Neural crest cell (in vitro differentiated cells): ENCODE measurements around the gene PDCL2. TPM values are rescaled to one million over a fixed set of nuclear protein-coding genes. Genes with fewer than 3 reads are reported as not detected.

Experiments used
- DNase-seq: peaks from one replicate; pipeline ENCODE4 v3.0.0; 2021; ENCODE audit warnings: low read depth, mixed read lengths, low spot score
- H3K27ac Mint-ChIP-seq: one replicate; pipeline ENCODE4 v1.8.0; 2021; ENCODE audit warnings: mild to moderate bottlenecking, mixed read lengths; ENCODE audit not compliant: unreplicated experiment
- H3K27me3 Mint-ChIP-seq: 2 replicates; pipeline ENCODE4 v1.8.0; 2021; ENCODE audit warnings: low read depth, mild to moderate bottlenecking, mixed read lengths
- H3K36me3 Mint-ChIP-seq: 2 replicates; pipeline ENCODE4 v1.8.0; 2021; ENCODE audit warnings: low read depth, mild to moderate bottlenecking, mixed read lengths
- H3K4me1 Mint-ChIP-seq: 2 replicates; pipeline ENCODE4 v1.8.0; 2021; ENCODE audit warnings: mixed read lengths
- H3K4me3 Mint-ChIP-seq: one replicate; pipeline ENCODE4 v1.8.0; 2021; ENCODE audit warnings: mild to moderate bottlenecking, mixed read lengths
- H3K9me3 Mint-ChIP-seq: 2 replicates; pipeline ENCODE4 v1.8.0; 2021; ENCODE audit warnings: mixed read lengths
- total RNA-seq: library from RNA; stranded (reverse); gene quantifications from 2 replicates; pipeline ENCODE4 v1.2.1, GENCODE V29; 2021
- TF ChIP-seq, protein P1 (sequence below): fragments of 200-600 bp; sonication (generic); conservative IDR thresholded peaks from 2 replicates; pipeline ENCODE4 v1.5.0; 2021; ENCODE audit warnings: antibody characterized with exemption, mild to moderate bottlenecking

Gene PDCL2
- total RNA-seq, 1 donor from 2014 or later: not detected

DNA sequence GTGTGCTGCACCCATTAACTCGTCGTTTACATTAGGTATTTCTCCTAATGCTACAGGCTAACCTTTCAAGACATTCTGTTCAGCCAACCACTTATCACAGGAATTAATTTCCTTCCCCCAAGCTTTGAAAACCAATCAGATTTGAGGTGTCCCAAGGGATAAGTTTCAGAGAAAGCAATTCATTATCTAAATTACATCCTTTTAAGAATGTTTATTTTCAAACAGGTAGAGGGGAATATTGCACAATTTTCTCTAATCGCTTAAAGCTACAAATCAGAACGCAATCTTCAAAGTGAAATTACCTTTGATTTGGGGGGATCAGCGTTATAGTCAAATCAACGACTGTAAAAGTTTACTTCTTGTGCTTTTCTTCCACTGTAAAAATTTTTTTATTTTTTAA lies 46.9 kb downstream of the PDCL2 start:
- no peaks in the 10 kb centered on the region for H3K27me3 Mint-ChIP-seq
- H3K4me1 Mint-ChIP-seq: peaks cover 40% of the 10 kb centered on the region
- peak overlapping the region; percentile 95 for H3K4me3 Mint-ChIP-seq
- H3K27ac Mint-ChIP-seq: peak overlapping the region; percentile 19
- H3K36me3 Mint-ChIP-seq: peaks cover 3% of the 10 kb centered on the region
- DNase-seq: no peak
- no peaks in the 10 kb centered on the region for H3K9me3 Mint-ChIP-seq
- TF ChIP-seq, protein P1, sequence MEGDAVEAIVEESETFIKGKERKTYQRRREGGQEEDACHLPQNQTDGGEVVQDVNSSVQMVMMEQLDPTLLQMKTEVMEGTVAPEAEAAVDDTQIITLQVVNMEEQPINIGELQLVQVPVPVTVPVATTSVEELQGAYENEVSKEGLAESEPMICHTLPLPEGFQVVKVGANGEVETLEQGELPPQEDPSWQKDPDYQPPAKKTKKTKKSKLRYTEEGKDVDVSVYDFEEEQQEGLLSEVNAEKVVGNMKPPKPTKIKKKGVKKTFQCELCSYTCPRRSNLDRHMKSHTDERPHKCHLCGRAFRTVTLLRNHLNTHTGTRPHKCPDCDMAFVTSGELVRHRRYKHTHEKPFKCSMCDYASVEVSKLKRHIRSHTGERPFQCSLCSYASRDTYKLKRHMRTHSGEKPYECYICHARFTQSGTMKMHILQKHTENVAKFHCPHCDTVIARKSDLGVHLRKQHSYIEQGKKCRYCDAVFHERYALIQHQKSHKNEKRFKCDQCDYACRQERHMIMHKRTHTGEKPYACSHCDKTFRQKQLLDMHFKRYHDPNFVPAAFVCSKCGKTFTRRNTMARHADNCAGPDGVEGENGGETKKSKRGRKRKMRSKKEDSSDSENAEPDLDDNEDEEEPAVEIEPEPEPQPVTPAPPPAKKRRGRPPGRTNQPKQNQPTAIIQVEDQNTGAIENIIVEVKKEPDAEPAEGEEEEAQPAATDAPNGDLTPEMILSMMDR: no peak

DNA sequence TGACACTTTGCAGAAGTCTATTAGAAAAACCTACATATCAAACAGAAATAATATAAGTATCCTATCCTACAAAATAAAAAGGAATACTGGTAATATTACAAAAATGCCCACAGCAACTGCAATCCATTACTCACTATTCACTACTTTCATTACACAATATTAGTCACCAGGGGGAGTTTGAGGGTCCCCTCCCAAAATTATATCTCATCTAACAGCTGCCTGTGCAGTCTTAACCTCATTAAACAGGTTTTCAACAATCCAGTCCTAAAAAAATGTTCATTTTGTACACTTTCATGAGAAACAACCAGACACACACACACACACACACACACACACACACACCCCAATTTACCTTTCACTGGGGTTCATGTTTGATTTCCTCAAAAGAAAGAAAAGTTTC lies 48.2 kb downstream of the PDCL2 start:
- no peaks in the 10 kb centered on the region for H3K9me3 Mint-ChIP-seq
- peaks cover 3% of the 10 kb centered on the region for H3K36me3 Mint-ChIP-seq
- H3K4me3 Mint-ChIP-seq: peak overlapping the region; percentile 79
- TF ChIP-seq, protein P1: peak; percentile 47
- H3K27me3 Mint-ChIP-seq: no peaks in the 10 kb centered on the region
- no peak overlapping the region for H3K27ac Mint-ChIP-seq
- H3K4me1 Mint-ChIP-seq: peaks cover 40% of the 10 kb centered on the region
- DNase-seq: no peak

DNA sequence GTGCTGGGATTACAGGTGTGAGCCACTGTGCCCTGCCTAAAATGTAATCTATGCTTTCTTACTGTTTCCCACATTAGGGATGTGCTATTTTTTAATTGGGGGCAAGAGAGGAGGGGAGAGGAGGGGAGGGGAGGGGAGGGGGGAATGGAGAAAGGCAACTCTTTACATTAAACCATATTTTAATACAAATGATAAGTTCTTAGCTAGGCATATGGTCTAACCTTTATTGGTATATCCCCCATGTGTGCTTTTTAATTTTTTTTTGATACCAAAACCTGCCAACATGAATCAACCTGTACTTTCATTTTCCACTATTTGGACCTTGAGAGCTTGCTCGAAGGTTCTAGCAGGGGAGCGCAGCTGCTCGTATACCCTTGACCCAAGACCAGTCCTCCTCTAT lies 51.8 kb downstream of the PDCL2 start:
- Mint-ChIP-seq H3K9me3 (peaks cover 6% of the 10 kb centered on the region), H3K27ac (no peak overlapping the region), H3K36me3 (peaks cover 16% of the 10 kb centered on the region), H3K4me3 (peak overlapping the region; percentile 29), H3K27me3 (no peaks in the 10 kb centered on the region), H3K4me1 (peaks cover 20% of the 10 kb centered on the region)
- no peak for DNase-seq
- TF ChIP-seq, protein P1: no peak

DNA sequence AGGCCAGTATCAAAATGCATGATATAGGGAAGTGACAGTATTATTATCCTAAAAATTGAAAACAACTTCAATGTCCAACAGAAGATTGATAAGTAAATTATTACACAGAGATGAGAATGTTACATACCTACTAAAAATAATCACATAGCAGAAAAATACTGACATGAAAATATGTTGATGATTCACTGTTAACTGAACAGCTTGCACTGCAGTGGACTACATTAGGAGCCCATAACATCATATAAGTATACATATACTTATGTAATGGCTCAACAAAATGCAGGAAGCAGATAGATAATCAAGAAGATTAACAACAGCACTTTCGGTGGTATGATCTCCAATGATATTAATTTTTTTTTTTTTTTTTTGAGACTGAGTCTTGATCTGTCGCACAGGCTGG lies 52.4 kb downstream of the PDCL2 start:
- Mint-ChIP-seq H3K36me3 (peaks cover 16% of the 10 kb centered on the region), H3K27me3 (no peaks in the 10 kb centered on the region), H3K4me1 (peaks cover 13% of the 10 kb centered on the region), H3K27ac (no peak overlapping the region), H3K9me3 (peaks cover 6% of the 10 kb centered on the region), H3K4me3 (no peak overlapping the region)
- TF ChIP-seq, protein P1: no peak
- DNase-seq: no peak

DNA sequence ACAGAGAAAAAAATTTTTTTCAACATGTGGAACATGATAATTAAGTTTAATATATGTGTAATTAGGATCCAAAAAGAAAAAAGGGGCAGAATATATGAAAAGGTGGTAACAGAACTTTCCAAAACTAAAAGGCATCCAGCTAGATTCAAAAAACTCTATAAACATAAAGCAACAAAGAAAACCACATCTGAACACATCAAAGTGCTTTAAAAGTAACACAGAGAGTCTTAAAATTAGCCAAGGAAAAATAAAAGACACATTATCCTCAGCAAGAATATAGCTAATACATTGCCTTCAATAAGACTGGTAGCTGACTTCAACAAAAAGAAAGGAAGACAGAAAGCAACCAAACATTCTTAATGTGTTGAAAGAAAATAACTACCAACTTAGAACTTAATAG lies 53.5 kb downstream of the PDCL2 start:
- H3K36me3 Mint-ChIP-seq: peaks cover 24% of the 10 kb centered on the region
- H3K4me3 Mint-ChIP-seq: no peak overlapping the region

More for the DNA sequence above, 53.5 kb downstream of the PDCL2 start:
- DNase-seq: no peak
- H3K4me1 Mint-ChIP-seq: peaks cover 4% of the 10 kb centered on the region
- TF ChIP-seq, protein P1: no peak
- no peaks in the 10 kb centered on the region for H3K27me3 Mint-ChIP-seq
- H3K27ac Mint-ChIP-seq: no peak overlapping the region
- H3K9me3 Mint-ChIP-seq: peaks cover 12% of the 10 kb centered on the region
